Pancreas (tissue), 10 donors: ENCODE measurements around the gene CRB3. TPM values are rescaled to one million over a fixed set of nuclear protein-coding genes. Genes with fewer than 3 reads are reported as not detected.

Experiments
- ATAC-seq, 4 donors: fragments of 200-7000 bp; cut with Tn5 transposase; one replicate each; pipeline versions ENCODE4 v1.8.0 to v1.9.1; 2020; ENCODE audit warnings: mild to moderate bottlenecking in 4 of 4, moderate library complexity in 4 of 4
- DNase-seq, 6 donors: peaks; one replicate each; pipeline ENCODE4 v3.0.0-alpha.2; 2020
- FAIRE-seq: peaks from 2 replicates; lab custom pipeline; 2012; peaks lifted over from hg19 to GRCh38; lab: Jason Lieb, UNC
- H3K27ac ChIP-seq, 4 donors: fragments of 200-600 bp; sonication (generic); 1 replicate in 3 of 4; 2 replicates in 1 of 4; pipeline versions ENCODE4 v1.5.0 to v1.8.0; 2020
- H3K27me3 ChIP-seq, 4 donors: fragments of 200-600 bp; one replicate each; pipeline ENCODE4 v1.8.0; 2021
- H3K36me3 ChIP-seq, 3 donors: fragments of 200-600 bp; sonication (generic) in 1 of 3; one replicate each; pipeline versions ENCODE4 v1.5.0 to v1.8.0; 2020 to 2021
- H3K4me1 ChIP-seq, 3 donors: fragments of 200-600 bp; one replicate each; pipeline ENCODE4 v1.8.0; 2021
- H3K4me3 ChIP-seq, 4 donors: fragments of 200-600 bp; sonication (generic) in 2 of 4; one replicate each; pipeline versions ENCODE4 v1.5.0 to v1.8.0; 2020 to 2021
- H3K9me3 ChIP-seq, 4 donors: fragments of 200-600 bp; one replicate each; pipeline ENCODE4 v1.8.0; 2021
- CTCF ChIP-seq, 4 donors: fragments of 200-600 bp; sonication (generic) in 3 of 4; IDR thresholded peaks; one replicate each; pipeline versions ENCODE4 v1.5.0 to v1.8.0; 2021; ENCODE audit warnings: antibody characterized with exemption in 4 of 4
- WGBS, 2 donors: extraction: QIAGEN DNeasy Blood & Tissue Kit; methylation state at CpG; one replicate each; pipeline ENCODE4 v1.1.7; 2013; 5-methylcytosine and 5-hydroxymethylcytosine counted together
- intact Hi-C, 3 donors: fragments of 100-400 bp; cut with DNase I; formaldehyde crosslinking; loops; one replicate each; pipeline versions ENCODE4 v1.11.1 to v1.14.2; 2022
- polyA plus RNA-seq, 2 donors: library from polyadenylated mRNA; stranded (reverse); fragments of 200-250 nt; gene quantifications; one replicate each; pipeline ENCODE4 v1.2.3, GENCODE V29; 2013
- total RNA-seq, 6 donors: library from RNA; stranded (reverse); fragmentation: NEBNext Ultra II Directional in 4 of 6; extraction: Animal tissue kit (Norgen Biotek cat#: 25700) in 4 of 6; gene quantifications; one replicate each; pipeline versions ENCODE4 v1.2.1 to v1.2.4, GENCODE V29; 2021 to 2023
- donor health status: healthy with polysubstance abuse.
- donor health status: DM: no; HTN: no; CAD: no; lungs with moderate emphysema.
- donor health status: DM: no; HTN: no; CAD: no.
- donor health status: control.
- donor health status: control.
- donor health status: Bipolar disorder and iron deficiency.
- donor health status: DM: yes; HTN: yes; CAD: no.
- donor health status: DM: no; HTN: no; CAD: no.
- donor health status: DM: no; HTN: no; CAD: no.
- donor health status: DM: yes; HTN: yes; CAD: no.

The CRB3 gene
- total and polyA plus RNA-seq, 8 donors: 22.0 to 37.7 (median 27.7) TPM

- intact Hi-C loops: no loop called here
- TF ChIP-seq CTCF (IDR thresholded peaks at IDR 0.05): no peak
- Histone ChIP-seq H3K4me1 (peaks cover 0 to 6% (median 0%) of the 10 kb centered on the region in 3 donors), H3K9me3 (no peaks in the 10 kb centered on the region), H3K27me3 (no peaks in the 10 kb centered on the region), H3K36me3 (peaks cover 11 to 69% (median 55%) of the 10 kb centered on the region in 3 donors), H3K27ac (no peak overlapping the region), H3K4me3 (no peak overlapping the region)
- WGBS, 2 donors: 72 to 75% methylated on average over 33 of the region's 33 CpGs
- FAIRE-seq: no peak
- DNase-seq: peak in 1 of 6 donors; percentile 42
- ATAC-seq: peak in 3 of 4 donors; percentile 69 to 71 (median 70)
Measured at GRCh38 chr19:6417713-6418561, 46.1 kb upstream of the CRB3 start.

GRCh38 chr19:6418562-6418932 lies 45.5 kb upstream of the CRB3 start:
- H3K4me1 ChIP-seq: peaks cover 0 to 11% (median 0%) of the 10 kb centered on the region in 3 donors

GRCh38 chr19:6421075-6422014 lies 42.7 kb upstream of the CRB3 start:
- Histone ChIP-seq H3K4me3 (no peak overlapping the region), H3K36me3 (peaks cover 6 to 45% (median 32%) of the 10 kb centered on the region in 3 donors), H3K9me3 (no peaks in the 10 kb centered on the region), H3K27me3 (no peaks in the 10 kb centered on the region), H3K27ac (no peak overlapping the region), H3K4me1 (peaks cover 0 to 11% (median 0%) of the 10 kb centered on the region in 3 donors)
- WGBS, 2 donors: 79 to 83% methylated on average over 20 of the region's 20 CpGs
- ATAC-seq (no peak), FAIRE-seq (no peak), DNase-seq (no peak)
- TF ChIP-seq CTCF (IDR thresholded peaks at IDR 0.05): no peak
- intact Hi-C loops: no loop called here

More at GRCh38 chr19:6418562-6418932, 45.5 kb upstream of the CRB3 start:
- DNase-seq (no peak), ATAC-seq (no peak), FAIRE-seq (no peak)
- no peak overlapping the region for H3K4me3 ChIP-seq
- H3K27ac ChIP-seq: no peak overlapping the region
- intact Hi-C loops: no loop called here
- 91 to 93% methylated on average over 19 of the region's 19 CpGs for WGBS, 2 donors
- no peaks in the 10 kb centered on the region for H3K9me3 ChIP-seq
- peaks cover 11 to 69% (median 55%) of the 10 kb centered on the region in 3 donors for H3K36me3 ChIP-seq
- no peak for TF ChIP-seq CTCF (IDR thresholded peaks at IDR 0.05)
- H3K27me3 ChIP-seq: no peaks in the 10 kb centered on the region

GRCh38 chr19:6423499-6424194 lies 40.4 kb upstream of the CRB3 start:
- Histone ChIP-seq H3K4me1 (peaks cover 0 to 11% (median 0%) of the 10 kb centered on the region in 3 donors), H3K27me3 (no peaks in the 10 kb centered on the region), H3K36me3 (peaks cover 0 to 22% (median 10%) of the 10 kb centered on the region in 3 donors), H3K4me3 (peak overlapping the region; percentile 57 to 87 (median 76)), H3K9me3 (no peaks in the 10 kb centered on the region), H3K27ac (peak overlapping the region in 2 of 4 donors; percentile 28 to 39)
- FAIRE-seq (no peak), DNase-seq (peak in 3 of 6 donors; percentile 35 to 74 (median 38)), ATAC-seq (no peak)
- intact Hi-C loops: no loop called here
- no peak for TF ChIP-seq CTCF (IDR thresholded peaks at IDR 0.05)
- whole genome bisulfite sequencing, 2 donors: 1% methylated on average over 20 of the region's 20 CpGs
